Brain microvascular endothelial cell (primary cell): ENCODE results near the gene GPX2.

Source experiments
- DNase-seq: peaks from one replicate; pipeline ENCODE4 v3.0.0-alpha.2; 2020
- H3K27ac ChIP-seq: fragments of 250-450 bp; sonication (Bioruptor Pico); 2 replicates; pipeline ENCODE4 v1.5.1; 2020; ENCODE audit warnings: mild to moderate bottlenecking, moderate library complexity
- H3K27me3 ChIP-seq: fragments of 250-450 bp; sonication (Bioruptor Pico); replicated peaks from 2 replicates; pipeline ENCODE4 v1.5.1; 2020; ENCODE audit warnings: mild to moderate bottlenecking
- H3K36me3 ChIP-seq: fragments of 250-450 bp; sonication (Bioruptor Pico); replicated peaks from 2 replicates; pipeline ENCODE4 v1.5.1; 2020; ENCODE audit warnings: mild to moderate bottlenecking
- H3K4me3 ChIP-seq: 2 replicates; pipeline ENCODE4 v1.5.1; 2011; ENCODE audit warnings: low read depth, mild to moderate bottlenecking, control low read depth, low read length, moderate library complexity
- CTCF ChIP-seq: IDR thresholded peaks from 2 replicates; pipeline ENCODE4 v1.5.1; 2011; ENCODE audit warnings: low read depth, mild to moderate bottlenecking, moderate library complexity, low read length, control low read depth, inconsistent platforms; ENCODE audit errors: missing control alignments
- in situ Hi-C: cut with HindIII; loops from 2 replicates; pipeline ENCODE4 v1.10.0; 2017; ENCODE audit warnings: low sequenced_read_pairs, low pct_ligation_motif_present

The GPX2 gene

DNA sequence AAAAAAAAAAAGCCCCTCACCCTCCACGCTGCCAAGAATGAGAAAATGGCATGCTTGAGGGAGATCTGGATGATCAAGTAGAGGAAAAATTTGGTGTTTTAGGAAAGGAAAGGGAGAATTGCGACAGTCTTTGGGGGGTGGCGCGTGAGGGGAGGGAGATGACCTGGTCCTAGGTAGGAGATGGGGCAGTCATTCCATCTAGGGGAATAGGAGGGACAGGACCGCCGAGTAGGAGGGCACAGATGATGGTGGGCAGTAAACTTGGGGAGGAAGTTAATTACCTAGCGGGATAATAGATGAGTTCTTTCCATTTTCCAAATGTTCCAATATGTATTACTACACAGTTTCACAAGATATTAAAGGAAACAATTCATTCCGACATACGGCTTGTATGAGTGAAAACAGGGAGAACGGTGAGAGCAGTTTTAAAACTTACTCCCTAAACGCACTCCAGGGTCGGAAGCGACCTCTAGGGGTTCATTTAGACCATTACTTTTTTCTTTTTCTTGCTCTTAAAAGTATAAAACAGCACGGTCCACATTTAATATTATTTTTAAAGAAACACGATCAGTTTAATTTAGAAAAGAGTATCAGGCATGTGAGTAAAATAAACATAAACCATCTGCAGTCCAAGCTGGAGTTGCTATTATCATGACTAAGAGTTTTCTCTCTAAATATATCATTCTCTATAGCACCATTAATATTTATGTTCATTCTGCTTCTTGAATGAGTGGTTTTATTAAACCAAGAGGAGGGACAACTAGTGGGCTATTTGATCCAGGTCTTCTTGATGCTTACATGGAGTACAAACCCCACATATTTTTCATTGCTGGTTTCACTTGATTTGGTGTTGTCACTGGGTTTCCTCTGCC, 41.1 kb upstream of the GPX2 start:
- Histone ChIP-seq H3K4me3 (peak overlapping the region; percentile 1), H3K27me3 (no peaks in the 10 kb centered on the region)
- in situ Hi-C loops, result no loop called here

GRCh38 chr14:64979336-64980074, 37.0 kb upstream of the GPX2 start:
- Histone ChIP-seq H3K27me3 (no peaks in the 10 kb centered on the region), H3K4me3 (no peak overlapping the region), H3K36me3 (no peaks in the 10 kb centered on the region), H3K27ac (no peak overlapping the region)
- in situ Hi-C loops, result no loop called here
- TF ChIP-seq CTCF, result no peak
- no peak for DNase-seq

More for the DNA sequence above, 41.1 kb upstream of the GPX2 start:
- DNase-seq, result peak; percentile 36
- TF ChIP-seq CTCF, result peak; percentile 73
- Histone ChIP-seq H3K36me3 (no peaks in the 10 kb centered on the region), H3K27ac (no peak overlapping the region)

DNA sequence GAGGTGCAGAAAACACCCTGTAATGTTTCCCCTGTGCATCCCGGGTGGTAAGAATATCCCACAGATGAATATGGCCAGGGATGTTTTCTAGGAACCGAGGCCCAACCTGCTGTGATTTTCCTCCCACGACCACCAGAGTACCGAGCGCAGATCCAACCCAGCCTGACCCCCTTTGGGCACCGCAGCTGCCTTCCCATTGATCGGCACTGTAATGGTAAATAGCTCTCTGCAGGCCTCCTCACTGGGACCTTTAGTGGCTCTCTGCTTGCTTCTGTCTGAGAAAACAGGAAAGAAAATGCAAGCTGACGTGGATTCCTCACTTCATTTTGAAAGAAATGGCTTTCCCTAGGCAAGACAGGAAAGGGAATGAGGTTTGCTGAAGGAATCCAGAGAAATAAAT, 32.0 kb upstream of the GPX2 start:
- in situ Hi-C loops, result no loop called here
- H3K4me3 ChIP-seq, result no peak overlapping the region
- H3K27ac ChIP-seq, result no peak overlapping the region
- H3K36me3 ChIP-seq, result no peaks in the 10 kb centered on the region
- no peak for TF ChIP-seq CTCF
- no peak for DNase-seq
- H3K27me3 ChIP-seq, result no peaks in the 10 kb centered on the region

DNA sequence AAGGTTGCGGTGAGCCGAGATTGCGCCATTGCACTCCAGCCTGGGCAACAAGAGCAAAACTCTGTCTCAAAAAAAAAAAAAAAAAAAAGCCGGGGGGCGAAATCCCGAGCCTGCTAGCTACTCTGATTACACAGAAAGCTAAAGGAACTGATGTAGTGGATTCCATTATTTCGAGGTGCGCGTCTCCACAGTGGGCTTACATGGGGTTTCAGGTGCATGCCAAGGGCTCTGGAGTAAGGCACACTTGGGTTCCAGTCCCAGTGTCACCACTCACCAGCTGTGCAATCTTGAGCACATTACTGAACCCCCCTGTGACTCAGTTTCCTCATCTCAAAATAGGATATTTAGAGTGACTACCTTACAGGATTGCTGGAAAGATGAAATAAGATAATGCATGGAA, 31.3 kb upstream of the GPX2 start:
- Histone ChIP-seq H3K36me3 (no peaks in the 10 kb centered on the region), H3K27ac (no peak overlapping the region), H3K27me3 (no peaks in the 10 kb centered on the region), H3K4me3 (no peak overlapping the region)
- in situ Hi-C loops, result no loop called here
- no peak for TF ChIP-seq CTCF
- no peak for DNase-seq

DNA sequence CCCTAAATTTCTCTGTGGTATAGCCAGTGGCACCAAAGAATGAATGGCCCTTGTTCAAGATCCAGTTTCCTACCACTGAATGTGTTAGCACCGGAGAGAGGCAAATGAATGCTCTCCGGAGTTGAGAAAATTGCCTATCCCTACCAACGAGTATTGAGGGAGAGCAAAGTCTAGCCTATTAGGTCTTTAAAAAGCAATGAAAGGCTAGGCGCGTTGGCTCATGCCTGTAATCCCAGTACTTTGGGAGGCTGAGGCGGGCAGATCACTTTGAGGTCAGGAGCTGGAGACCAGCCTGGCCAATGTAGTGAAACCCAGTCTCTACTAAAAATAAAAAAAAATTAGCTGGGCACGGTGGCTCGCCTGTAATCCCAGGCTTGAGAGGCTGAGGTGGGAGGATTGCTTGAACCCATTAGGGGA, 30.5 kb upstream of the GPX2 start:
- no peaks in the 10 kb centered on the region for H3K27me3 ChIP-seq
- in situ Hi-C loops, result no loop called here
- TF ChIP-seq CTCF, result no peak

More for the DNA sequence above, 30.5 kb upstream of the GPX2 start:
- Histone ChIP-seq H3K27ac (no peak overlapping the region), H3K4me3 (no peak overlapping the region), H3K36me3 (no peaks in the 10 kb centered on the region)
- no peak for DNase-seq
